MCF 10A (cell line): ENCODE measurements around the gene CD44. TPM values are rescaled to one million over a fixed set of nuclear protein-coding genes. Genes with fewer than 3 reads are reported as not detected.

Experiments
- BruUV-seq: library from RNA; stranded (reverse); fragments of 400-500 nt; replicated peaks from 2 replicates; lab custom pipeline; 2021; lab: Mats Ljungman, UMichigan
- CTCF ChIA-PET: fragments of 300-600 bp; sonication (Branson Sonifier 250); formaldehyde crosslinking; extraction: SDS; loops from one replicate; lab custom pipeline; 2021; ENCODE audit warnings: antibody characterized with exemption, inconsistent platforms; lab: Yijun Ruan, JAX
- POLR2A ChIA-PET: fragments of 300-600, 350-650 bp; sonication (Branson Sonifier 250); formaldehyde crosslinking; extraction: SDS; loops from one replicate; lab custom pipeline; 2020; ENCODE audit warnings: antibody characterized with exemption, inconsistent platforms; lab: Yijun Ruan, JAX
- DNase-seq: peaks from one replicate; pipeline ENCODE4 v3.0.0-alpha.2; 2018; ENCODE audit not compliant: unreplicated experiment
- H3K27ac Mint-ChIP-seq: one replicate; pipeline ENCODE4 v1.8.0; 2022; ENCODE audit warnings: mild to moderate bottlenecking, low read depth, mixed read lengths; ENCODE audit not compliant: unreplicated experiment
- H3K27me3 Mint-ChIP-seq: one replicate; pipeline ENCODE4 v1.8.0; 2022; ENCODE audit warnings: mixed read lengths; ENCODE audit not compliant: insufficient read depth, unreplicated experiment
- H3K36me3 Mint-ChIP-seq: one replicate; pipeline ENCODE4 v1.8.0; 2022; ENCODE audit warnings: mild to moderate bottlenecking, moderate library complexity, mixed read lengths; ENCODE audit not compliant: insufficient read depth, unreplicated experiment
- H3K4me1 Mint-ChIP-seq: one replicate; pipeline ENCODE4 v1.8.0; 2022; ENCODE audit warnings: mixed read lengths; ENCODE audit not compliant: insufficient read depth, unreplicated experiment
- H3K4me3 Mint-ChIP-seq: one replicate; pipeline ENCODE4 v1.8.0; 2022; ENCODE audit warnings: mild to moderate bottlenecking, moderate library complexity, mixed read lengths; ENCODE audit not compliant: unreplicated experiment
- H3K9me3 Mint-ChIP-seq: one replicate; pipeline ENCODE4 v1.8.0; 2022; ENCODE audit warnings: mixed read lengths; ENCODE audit not compliant: unreplicated experiment
- CTCF ChIP-seq: fragments of 200-600 bp; IDR thresholded peaks from one replicate; pipeline ENCODE4 v1.8.0; 2022; ENCODE audit warnings: antibody characterized with exemption, mild to moderate bottlenecking; ENCODE audit not compliant: unreplicated experiment
- intact Hi-C: fragments of 100-400 bp; cut with micrococcal nuclease; formaldehyde crosslinking; loops from 2 replicates; pipeline ENCODE4 v1.14.1; 2022
- total RNA-seq: library from RNA; stranded (reverse); gene quantifications from 2 replicates; pipeline ENCODE4 v1.2.3, GENCODE V29; 2022

Gene CD44
- total RNA-seq, 1 experiment from 2014 or later, result 446 TPM

DNA sequence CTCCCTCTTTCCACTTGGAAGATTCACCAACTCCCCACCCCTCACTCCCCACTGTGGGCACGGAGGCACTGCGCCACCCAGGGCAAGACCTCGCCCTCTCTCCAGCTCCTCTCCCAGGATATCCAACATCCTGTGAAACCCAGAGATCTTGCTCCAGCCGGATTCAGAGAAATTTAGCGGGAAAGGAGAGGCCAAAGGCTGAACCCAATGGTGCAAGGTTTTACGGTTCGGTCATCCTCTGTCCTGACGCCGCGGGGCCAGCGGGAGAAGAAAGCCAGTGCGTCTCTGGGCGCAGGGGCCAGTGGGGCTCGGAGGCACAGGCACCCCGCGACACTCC is 397 bp upstream of the CD44 start:
- peak; percentile 41 for DNase-seq
- peaks cover 31% of the 10 kb centered on the region for H3K4me1 Mint-ChIP-seq
- no peaks in the 10 kb centered on the region for H3K9me3 Mint-ChIP-seq

DNA sequence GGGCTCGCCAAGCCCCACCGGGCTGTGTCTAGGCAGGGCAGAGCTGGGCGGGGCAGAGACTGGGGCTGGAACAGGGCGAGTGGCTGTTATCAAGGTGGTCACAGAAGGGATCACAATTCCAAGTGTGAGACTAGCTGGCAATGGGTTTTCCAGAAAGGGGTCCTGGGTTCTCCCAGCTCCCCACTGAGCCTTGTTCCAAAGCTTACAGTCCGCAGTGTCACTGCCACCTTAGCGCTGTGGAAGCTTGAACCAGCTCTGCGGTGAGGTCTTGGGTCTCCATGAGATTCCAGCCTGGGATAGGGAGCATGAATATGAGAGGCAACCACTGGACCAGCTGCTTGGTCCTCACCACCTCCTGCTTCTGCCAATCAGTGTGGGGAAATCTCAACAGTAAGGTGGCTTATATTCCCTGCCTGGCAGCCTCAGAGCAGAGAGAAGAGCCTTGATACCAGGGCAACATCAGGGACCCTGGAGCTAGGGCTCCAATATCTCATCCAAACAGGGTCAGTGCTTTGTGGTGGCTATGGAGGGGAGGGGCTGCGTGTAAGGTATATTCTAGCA is 831 bp downstream of the CD44 start:
- Mint-ChIP-seq H3K4me1 (peaks cover 36% of the 10 kb centered on the region), H3K36me3 (no peaks in the 10 kb centered on the region), H3K27me3 (no peaks in the 10 kb centered on the region), H3K9me3 (no peaks in the 10 kb centered on the region), H3K27ac (peak overlapping the region; percentile 92), H3K4me3 (peak overlapping the region; percentile 98)
- TF ChIP-seq CTCF, result no peak
- ChIA-PET CTCF (interaction anchor here (0.5 to 2.6 kb wide), 14 partner anchors 9 to 778 kb away, joined by 3 to 9 read pairs (median 4); no protein-coding TSS in a partner anchor), POLR2A (interaction anchor here (0.6 to 5.0 kb wide), 39 partner anchors 10 to 1404 kb away, joined by 3 to 75 read pairs (median 4); partner anchors contain the start of genes APIP and PDHX)
- no TSS peak for BruUV-seq
- intact Hi-C loops, result loop anchor here (2.0 to 5.0 kb wide), 3 partner anchors 75 to 162 kb away; no protein-coding TSS in a partner anchor
- DNase-seq, result peak; percentile 48

More for the DNA sequence above, 397 bp upstream of the CD44 start:
- TSS peak; percentile 63 for BruUV-seq
- ChIA-PET POLR2A (interaction anchor here (0.6 to 5.0 kb wide), 17 partner anchors 21 to 671 kb away, joined by 3 to 75 read pairs (median 6); partner anchors contain the start of genes APIP and PDHX), CTCF (interaction anchor here (0.6 to 2.6 kb wide), 7 partner anchors 21 to 133 kb away, joined by 3 to 9 read pairs (median 3); no protein-coding TSS in a partner anchor)
- intact Hi-C loops, result loop anchor here (2.0 kb wide), 1 partner anchor 76 kb away; no protein-coding TSS in a partner anchor
- no peaks in the 10 kb centered on the region for H3K36me3 Mint-ChIP-seq
- H3K27ac Mint-ChIP-seq, result peak overlapping the region; percentile 92
- H3K4me3 Mint-ChIP-seq, result peak overlapping the region; percentile 98
- no peak for TF ChIP-seq CTCF
- H3K27me3 Mint-ChIP-seq, result no peaks in the 10 kb centered on the region

DNA sequence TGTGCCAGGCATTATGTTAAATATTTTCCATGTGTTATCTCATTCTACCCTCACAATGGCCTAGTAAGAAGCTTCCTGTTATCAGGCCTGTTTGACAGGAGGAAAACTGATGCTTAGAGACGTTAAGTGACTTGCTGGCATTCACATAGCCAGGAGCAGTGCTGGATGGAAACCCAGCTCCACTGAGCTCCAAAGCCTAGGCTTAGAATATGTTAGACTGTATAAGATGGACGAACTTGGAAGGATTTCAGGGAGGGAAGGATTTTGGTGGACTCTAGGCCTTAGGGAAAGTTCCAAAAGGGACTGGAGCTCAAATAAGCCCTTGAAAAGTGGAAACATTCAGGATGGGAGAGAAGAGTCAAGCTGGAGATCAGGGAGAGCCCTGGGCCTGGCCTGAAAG is 2.1 kb downstream of the CD44 start:
- Mint-ChIP-seq H3K4me3 (peak overlapping the region; percentile 98), H3K4me1 (peaks cover 46% of the 10 kb centered on the region), H3K36me3 (no peaks in the 10 kb centered on the region), H3K9me3 (no peaks in the 10 kb centered on the region), H3K27ac (peak overlapping the region; percentile 89), H3K27me3 (no peaks in the 10 kb centered on the region)
- CTCF ChIA-PET, result interaction anchor here (0.5 to 1.9 kb wide), 16 partner anchors 17 to 1886 kb away, joined by 3 to 7 read pairs (median 4); no protein-coding TSS in a partner anchor
- POLR2A ChIA-PET, result interaction anchor here (0.5 to 5.0 kb wide), 25 partner anchors 9 to 491 kb away, joined by 3 to 75 read pairs (median 6); partner anchors contain the start of genes APIP and PDHX
- no TSS peak for BruUV-seq
- intact Hi-C loops, result loop anchor here (5.0 kb wide), 2 partner anchors 96 to 161 kb away; no protein-coding TSS in a partner anchor
- no peak for DNase-seq
- TF ChIP-seq CTCF, result no peak

- H3K36me3 Mint-ChIP-seq, result no peaks in the 10 kb centered on the region
- no peaks in the 10 kb centered on the region for H3K9me3 Mint-ChIP-seq
- H3K4me3 Mint-ChIP-seq, result peak overlapping the region; percentile 98
- H3K4me1 Mint-ChIP-seq, result peaks cover 51% of the 10 kb centered on the region
- ChIA-PET POLR2A (interaction anchor here (0.5 to 5.0 kb wide), 17 partner anchors 17 to 226 kb away, joined by 3 to 75 read pairs (median 9); partner anchors contain the start of genes APIP and PDHX), CTCF (interaction anchor here (0.5 to 1.4 kb wide), 9 partner anchors 18 to 1886 kb away, joined by 3 to 6 read pairs (median 4); no protein-coding TSS in a partner anchor)
- no peak for TF ChIP-seq CTCF
- intact Hi-C loops, result loop anchor here (5.0 kb wide), 2 partner anchors 96 to 161 kb away; no protein-coding TSS in a partner anchor
- peak; percentile 32 for DNase-seq
- no TSS peak for BruUV-seq
- H3K27me3 Mint-ChIP-seq, result no peaks in the 10 kb centered on the region
- H3K27ac Mint-ChIP-seq, result peak overlapping the region; percentile 89
Observed at GRCh38 chr11:35141571-35141971, 2.6 kb downstream of the CD44 start.
